ENCODE data around the gene GPR35. TPM values are rescaled to one million over a fixed set of nuclear protein-coding genes. Genes with fewer than 3 reads are reported as not detected.

GPR35 gene
- total and polyA plus RNA-seq, 2 donors (not counting 3 experiments of a cell fraction or from before 2014, with no cell fraction given): 0.18 to 0.33 TPM

DNA sequence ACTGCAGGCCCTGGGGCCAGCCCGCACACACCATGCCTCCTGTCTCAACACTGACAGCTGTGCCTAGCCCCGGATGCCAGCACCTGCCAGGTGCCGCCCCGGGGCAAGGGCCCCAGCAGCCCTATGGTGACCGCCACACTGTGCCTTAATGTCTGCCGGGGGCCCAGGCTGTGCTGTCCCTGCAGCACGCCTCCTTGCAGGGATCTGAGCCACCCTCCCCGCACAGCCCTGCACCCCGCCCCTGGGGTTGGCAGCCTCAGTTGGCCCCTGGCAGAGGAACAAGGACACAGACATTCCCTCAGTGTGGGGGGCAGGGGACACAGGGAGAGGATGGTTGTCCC lies 47.2 kb upstream of the GPR35 start:
- Histone ChIP-seq H3K4me3 (replicated peaks in 1 of 3; ENCODE audit: insufficient read depth in 1 of 3, low read depth in 1 of 3, low read length in 3 of 3) (no peak overlapping the region), H3K9ac (replicated peaks; ENCODE audit: extremely low read depth, insufficient read depth, low read length) (no peak overlapping the region), H3K36me3 (ENCODE audit: control insufficient read depth in 2 of 2, extremely low read depth in 1 of 2, insufficient read depth in 2 of 2, low read length in 2 of 2) (peaks cover 0 to 30% of the 10 kb centered on the region in 2 experiments), H3K9me3 (replicated peaks; ENCODE audit: control insufficient read depth, insufficient read depth, low read length) (no peaks in the 10 kb centered on the region), H3K79me2 (ENCODE audit: control insufficient read depth, insufficient read depth, low read length) (peaks cover 4% of the 10 kb centered on the region), H3K27ac (ENCODE audit: insufficient read depth, low read depth, low read length) (no peak overlapping the region), H3K4me2 (ENCODE audit: insufficient read depth, low read length) (no peak overlapping the region), H3K27me3 (ENCODE audit: control insufficient read depth in 2 of 2, insufficient read depth in 2 of 2, low read length in 2 of 2) (no peaks in the 10 kb centered on the region), H4K20me1 (replicated peaks; ENCODE audit: control insufficient read depth, extremely low read depth, insufficient read depth, low read length) (no peaks in the 10 kb centered on the region), H3K9me1 (replicated peaks; ENCODE audit: control insufficient read depth, extremely low read depth, insufficient read depth, low read length) (no peaks in the 10 kb centered on the region), H2AFZ (ENCODE audit: low read depth, low read length) (no peak overlapping the region), H3K4me1 (ENCODE audit: control insufficient read depth, extremely low read depth, insufficient read depth, low read length) (no peaks in the 10 kb centered on the region)
- intact Hi-C loops (cut with micrococcal nuclease) (no loop called here), dilution Hi-C loops (cut with MboI; ENCODE audit: extremely low pct_ligation_motif_present, low sequenced_read_pairs) (no loop called here)
- ChIA-PET POLR2A (no interaction called here), CTCF (interaction anchor here (1.1 kb wide), 1 partner anchor 64 kb away, joined by 4 read pairs; no protein-coding TSS in a partner anchor)
- TF ChIP-seq EZH2 (IDR thresholded peaks at IDR 0.05; ENCODE audit: borderline replicate concordance, low read depth, low read length, severe bottlenecking) (no peak), GATA2 (IDR thresholded peaks at IDR 0.05; ENCODE audit: insufficient read depth, insufficient read length, low read depth, low read length) (no peak), MYC (IDR thresholded peaks at IDR 0.05; ENCODE audit: low read depth, low read length) (no peak), POLR2AphosphoS5 (IDR thresholded peaks at IDR 0.05; ENCODE audit: insufficient read depth, low read depth, low read length) (no peak), FOS (IDR thresholded peaks at IDR 0.05; ENCODE audit: borderline replicate concordance, insufficient read depth, low read length) (no peak)
- TF ChIP-seq, protein P1, sequence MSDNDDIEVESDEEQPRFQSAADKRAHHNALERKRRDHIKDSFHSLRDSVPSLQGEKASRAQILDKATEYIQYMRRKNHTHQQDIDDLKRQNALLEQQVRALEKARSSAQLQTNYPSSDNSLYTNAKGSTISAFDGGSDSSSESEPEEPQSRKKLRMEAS (IDR thresholded peaks at IDR 0.05; ENCODE audit: insufficient read depth, insufficient read length): no peak
- no peak for DNase-seq (ENCODE audit: low read depth, low spot score)
- FAIRE-seq: no peak
- BruUV-seq (replicated peaks): TSS peak; percentile 63

DNA sequence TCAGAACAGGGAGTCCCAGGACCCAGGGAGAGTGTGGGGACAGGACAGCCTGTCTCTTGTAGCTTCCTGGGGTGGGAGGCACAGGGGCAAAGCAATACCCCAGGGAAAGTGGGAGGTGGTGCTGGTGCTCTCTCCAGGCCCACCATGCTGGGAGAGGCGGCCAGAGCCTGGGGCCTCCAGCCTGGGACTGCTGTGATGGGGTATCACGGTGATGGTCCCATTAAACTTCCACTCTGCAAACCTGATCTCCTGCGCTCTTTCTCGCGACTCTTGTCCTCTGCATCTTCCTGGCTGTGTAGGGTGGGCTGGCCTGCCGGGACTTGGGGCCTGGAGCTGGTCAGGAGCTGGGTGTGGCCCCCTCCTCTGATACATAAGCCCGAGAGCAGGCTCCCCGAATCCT lies 46.8 kb upstream of the GPR35 start:
- Histone ChIP-seq H3K9me3 (replicated peaks; ENCODE audit: control insufficient read depth, insufficient read depth, low read length) (no peaks in the 10 kb centered on the region), H3K9me1 (replicated peaks; ENCODE audit: control insufficient read depth, extremely low read depth, insufficient read depth, low read length) (no peaks in the 10 kb centered on the region), H3K4me2 (ENCODE audit: insufficient read depth, low read length) (no peak overlapping the region), H3K79me2 (ENCODE audit: control insufficient read depth, insufficient read depth, low read length) (peaks cover 5% of the 10 kb centered on the region), H3K4me1 (ENCODE audit: control insufficient read depth, extremely low read depth, insufficient read depth, low read length) (no peaks in the 10 kb centered on the region), H3K9ac (replicated peaks; ENCODE audit: extremely low read depth, insufficient read depth, low read length) (no peak overlapping the region), H4K20me1 (replicated peaks; ENCODE audit: control insufficient read depth, extremely low read depth, insufficient read depth, low read length) (no peaks in the 10 kb centered on the region), H3K27ac (ENCODE audit: insufficient read depth, low read depth, low read length) (no peak overlapping the region), H3K4me3 (replicated peaks in 1 of 3; ENCODE audit: insufficient read depth in 1 of 3, low read depth in 1 of 3, low read length in 3 of 3) (no peak overlapping the region), H3K36me3 (ENCODE audit: control insufficient read depth in 2 of 2, extremely low read depth in 1 of 2, insufficient read depth in 2 of 2, low read length in 2 of 2) (peaks cover 0 to 30% of the 10 kb centered on the region in 2 experiments), H2AFZ (ENCODE audit: low read depth, low read length) (no peak overlapping the region), H3K27me3 (ENCODE audit: control insufficient read depth in 2 of 2, insufficient read depth in 2 of 2, low read length in 2 of 2) (no peaks in the 10 kb centered on the region)
- no peak for TF ChIP-seq MYC (IDR thresholded peaks at IDR 0.05; ENCODE audit: low read depth, low read length)
- TF ChIP-seq GATA2 (IDR thresholded peaks at IDR 0.05; ENCODE audit: insufficient read depth, insufficient read length, low read depth, low read length): no peak
- no peak for TF ChIP-seq POLR2A (IDR thresholded peaks at IDR 0.05; ENCODE audit: low read depth, low read length)
- no peak for TF ChIP-seq EZH2 (IDR thresholded peaks at IDR 0.05; ENCODE audit: borderline replicate concordance, low read depth, low read length, severe bottlenecking)
- dilution Hi-C loops (cut with MboI; ENCODE audit: extremely low pct_ligation_motif_present, low sequenced_read_pairs) (no loop called here), intact Hi-C loops (cut with micrococcal nuclease) (no loop called here)
- no peak for DNase-seq (ENCODE audit: low read depth, low spot score)
- POLR2A ChIA-PET: no interaction called here
- BruUV-seq (replicated peaks): no TSS peak
- no peak for FAIRE-seq
- CTCF ChIA-PET: interaction anchor here (1.1 kb wide), 1 partner anchor 64 kb away, joined by 4 read pairs; no protein-coding TSS in a partner anchor

All from endothelial cell of umbilical vein (primary cell).